LoVo (cell line): ENCODE data around the gene ARHGAP5.
"Not testable (repeated sequence)": the region's sequence is repeated elsewhere in the genome, so short reads cannot be mapped to it uniquely, and the experiment has no call there.

Source experiments
- DNase-seq: peaks from one replicate; pipeline ENCODE4 v3.0.0-alpha.2; 2016; ENCODE audit warnings: low spot score

The ARHGAP5 gene

GRCh38 chr14:32110548-32110896 is 33.4 kb downstream of the ARHGAP5 start:
- DNase-seq: no peak

- DNase-seq: no peak
Measured at GRCh38 chr14:32121536-32121935, 44.4 kb downstream of the ARHGAP5 start.

GRCh38 chr14:32121948-32122347 is 44.8 kb downstream of the ARHGAP5 start:
- DNase-seq: no peak

GRCh38 chr14:32126899-32127730 is 50.0 kb downstream of the ARHGAP5 start:
- not testable (repeated sequence) for DNase-seq

GRCh38 chr14:32127731-32128654 is 50.9 kb downstream of the ARHGAP5 start:
- DNase-seq: not testable (repeated sequence)

GRCh38 chr14:32128703-32129102 is 51.6 kb downstream of the ARHGAP5 start:
- DNase-seq: no peak

- DNase-seq: no peak
Measured at GRCh38 chr14:32129124-32129523, 52.0 kb downstream of the ARHGAP5 start.

- not testable (repeated sequence) for DNase-seq
Measured at GRCh38 chr14:32131689-32132088, 54.6 kb downstream of the ARHGAP5 start.

- peak; percentile 14 for DNase-seq
Measured at GRCh38 chr14:32134448-32135097, 57.5 kb downstream of the ARHGAP5 start.

GRCh38 chr14:32136027-32136825 is 59.1 kb downstream of the ARHGAP5 start:
- DNase-seq: no peak

- DNase-seq: no peak
Measured at GRCh38 chr14:32137313-32137712, 60.2 kb downstream of the ARHGAP5 start.

GRCh38 chr14:32137892-32138291 is 60.8 kb downstream of the ARHGAP5 start:
- no peak for DNase-seq

GRCh38 chr14:32142341-32142740 is 65.2 kb downstream of the ARHGAP5 start:
- DNase-seq: no peak

GRCh38 chr14:32142754-32143437 is 65.8 kb downstream of the ARHGAP5 start:
- no peak for DNase-seq

GRCh38 chr14:32150392-32150791 is 73.3 kb downstream of the ARHGAP5 start:
- no peak for DNase-seq

- DNase-seq: no peak
Measured at GRCh38 chr14:32166029-32166428, 88.9 kb downstream of the ARHGAP5 start.

- no peak for DNase-seq
Measured at GRCh38 chr14:32166924-32167323, 89.8 kb downstream of the ARHGAP5 start.

GRCh38 chr14:32167907-32168306 is 90.8 kb downstream of the ARHGAP5 start:
- no peak for DNase-seq

- DNase-seq: no peak
Measured at GRCh38 chr14:32169191-32169590, 92.1 kb downstream of the ARHGAP5 start.

GRCh38 chr14:32171469-32171868 is 94.4 kb downstream of the ARHGAP5 start:
- no peak for DNase-seq
